K562 (cell line): Measurements from ENCODE around the gene COMMD1. TPM values are rescaled to one million over a fixed set of nuclear protein-coding genes. Genes with fewer than 3 reads are reported as not detected.

Experiments used
- ATAC-seq: fragments of 200-7000 bp; cut with Tn5 transposase; 3 replicates; pipeline ENCODE4 v1.9.1; 2020; ENCODE audit warnings: moderate library complexity
- BruUV-seq: library from RNA; stranded (reverse); fragments of 400-500 nt; replicated peaks from 2 replicates; lab custom pipeline; 2021; lab: Mats Ljungman, UMichigan
- CTCF ChIA-PET: fragments of 300-600 bp; formaldehyde crosslinking; extraction: SDS; loops from one replicate; lab custom pipeline; 2021; ENCODE audit warnings: low intra/inter-chr PET ratio; lab: Yijun Ruan, JAX
- POLR2A ChIA-PET: fragments of 300-600, 350-650 bp; sonication (Branson Sonifier 250); formaldehyde crosslinking; extraction: SDS; loops from one replicate; lab custom pipeline; 2021; ENCODE audit warnings: antibody characterized with exemption, inconsistent platforms; lab: Yijun Ruan, JAX
- DNase-seq, 4 experiments: peaks; one replicate each; pipeline versions ENCODE4 v3.0.0 to v3.0.0-alpha.2; 2011 to 2018; ENCODE audit warnings: low spot score in 3 of 4, mixed read lengths in 3 of 4; ENCODE audit errors: extremely low read depth in 1 of 4
- FAIRE-seq: peaks from 2 replicates; lab custom pipeline; 2011; peaks lifted over from hg19 to GRCh38; lab: Jason Lieb, UNC
- H2AFZ ChIP-seq: 2 replicates; pipeline ENCODE4 v1.6.0; 2011; ENCODE audit warnings: low read depth, low read length, control low read depth, inconsistent platforms
- H3K27ac ChIP-seq: fragments of 200-600 bp; 3 replicates; pipeline ENCODE4 v1.8.0; 2011; ENCODE audit warnings: low read depth, mild to moderate bottlenecking, control low read depth, inconsistent platforms, low read length, moderate library complexity, mixed read lengths; ENCODE audit errors: extremely low read depth
- H3K27me3 ChIP-seq, 2 experiments: fragments of 300-600 bp in 1 of 2; 2 replicates in 1 of 2; 3 replicates in 1 of 2; pipeline versions ENCODE4 v1.6.0 to v1.8.0; 2011; ENCODE audit warnings: inconsistent platforms in 2 of 2, low read length in 2 of 2, mild to moderate bottlenecking in 1 of 2, mixed read lengths in 1 of 2, moderate library complexity in 1 of 2; ENCODE audit not compliant: control insufficient read depth in 2 of 2, insufficient read depth in 2 of 2
- H3K36me3 ChIP-seq: fragments of 300-600 bp; 3 replicates; pipeline ENCODE4 v1.8.0; 2011; ENCODE audit warnings: mild to moderate bottlenecking, low read length, inconsistent platforms; ENCODE audit not compliant: control insufficient read depth, insufficient read depth
- H3K4me1 ChIP-seq, 2 experiments: fragments of 200-600 bp in 1 of 2; replicated peaks in 1 of 2; 2 replicates in 1 of 2; 3 replicates in 1 of 2; pipeline versions ENCODE4 v1.5.1 to v1.8.0; 2011; ENCODE audit warnings: inconsistent platforms in 2 of 2, low read length in 2 of 2, mild to moderate bottlenecking in 1 of 2, mixed read lengths in 1 of 2, moderate library complexity in 1 of 2; ENCODE audit not compliant: control insufficient read depth in 2 of 2, insufficient read depth in 2 of 2
- H3K4me2 ChIP-seq: 2 replicates; pipeline ENCODE4 v1.6.1; 2011; ENCODE audit warnings: low read length, control low read depth, inconsistent platforms, mixed read lengths; ENCODE audit not compliant: insufficient read depth
- H3K4me3 ChIP-seq: fragments of 200-600 bp; sonication (generic), shearing (Covaris generic); 2 replicates; pipeline ENCODE4 v1.5.1; 2016; ENCODE audit warnings: control low read depth, inconsistent platforms
- H3K79me2 ChIP-seq: fragments of 200-600 bp; 3 replicates; pipeline ENCODE4 v1.8.0; 2011; ENCODE audit warnings: low read length, inconsistent platforms; ENCODE audit not compliant: control insufficient read depth, insufficient read depth
- H3K9ac ChIP-seq, 2 experiments: 2 replicates each; pipeline versions ENCODE4 v1.6.0 to v1.6.1; 2011; ENCODE audit warnings: low read depth in 2 of 2, low read length in 2 of 2, control low read depth in 1 of 2, inconsistent platforms in 1 of 2, mild to moderate bottlenecking in 1 of 2, mixed read lengths in 1 of 2; ENCODE audit not compliant: insufficient read depth in 1 of 2
- H3K9me1 ChIP-seq: one replicate; pipeline ENCODE4 v1.6.0; 2011; ENCODE audit warnings: inconsistent platforms, mild to moderate bottlenecking, low read length, moderate library complexity; ENCODE audit not compliant: control insufficient read depth, insufficient read depth
- H3K9me3 ChIP-seq: replicated peaks from 2 replicates; pipeline ENCODE4 v1.5.1; 2011; ENCODE audit warnings: low read depth, low read length, inconsistent platforms; ENCODE audit not compliant: control insufficient read depth, insufficient read depth
- H4K20me1 ChIP-seq: replicated peaks from 2 replicates; pipeline ENCODE4 v1.6.1; 2011; ENCODE audit warnings: low read length, inconsistent platforms, mixed read lengths; ENCODE audit not compliant: control insufficient read depth, insufficient read depth
- BRF1 ChIP-seq: IDR thresholded peaks from 3 replicates; pipeline ENCODE4 v1.6.1; 2011; ENCODE audit warnings: borderline replicate concordance, mild to moderate bottlenecking; ENCODE audit not compliant: insufficient read length; ENCODE audit errors: extremely low read depth
- DLX4 ChIP-seq: fragments of 250-450 bp; sonication (Bioruptor Pico); IDR thresholded peaks from 2 replicates; pipeline ENCODE4 v1.6.1; 2021; ENCODE audit warnings: mild to moderate bottlenecking
- E2F6 ChIP-seq, 2 experiments: IDR thresholded peaks; 2 replicates each; pipeline ENCODE4 v1.6.1; 2011; ENCODE audit warnings: borderline replicate concordance in 1 of 2, control low read depth in 1 of 2, low read depth in 1 of 2, low read length in 1 of 2, mild to moderate bottlenecking in 1 of 2, mixed read lengths in 1 of 2, moderate library complexity in 1 of 2; ENCODE audit not compliant: insufficient read depth in 1 of 2, insufficient read length in 1 of 2, poor library complexity in 1 of 2, severe bottlenecking in 1 of 2; ENCODE audit errors: extremely low read depth in 1 of 2
- KLF16 ChIP-seq: IDR thresholded peaks from 2 replicates; pipeline ENCODE4 v1.6.1; 2016; ENCODE audit warnings: antibody characterized with exemption
- MCM7 ChIP-seq, 2 experiments: fragments of 450-650 bp; IDR thresholded peaks; 2 replicates each; pipeline ENCODE4 v1.6.1; 2016 to 2018
- MITF ChIP-seq: IDR thresholded peaks from 2 replicates; pipeline ENCODE4 v1.6.1; 2014; ENCODE audit warnings: antibody characterized with exemption
- NCOR1 ChIP-seq: fragments of 450-650 bp; IDR thresholded peaks from 2 replicates; pipeline ENCODE4 v1.6.1; 2016; ENCODE audit warnings: mild to moderate bottlenecking, moderate library complexity
- PTTG1 ChIP-seq: fragments of 450-650 bp; IDR thresholded peaks from 2 replicates; pipeline ENCODE4 v1.6.1; 2016; ENCODE audit warnings: low read depth, mild to moderate bottlenecking, missing genetic modification characterization, missing compliant biosample characterization
- SAP30 ChIP-seq: fragments of 200-600 bp; sonication (generic); IDR thresholded peaks from 2 replicates; pipeline ENCODE4 v1.6.1; 2012; ENCODE audit warnings: borderline replicate concordance, low read depth, mild to moderate bottlenecking, moderate library complexity, low read length, control low read depth, inconsistent platforms; ENCODE audit not compliant: insufficient read depth, poor library complexity, severe bottlenecking
- SMAD3 ChIP-seq: fragments of 450-650 bp; formaldehyde crosslinking; conservative IDR thresholded peaks from 2 replicates; pipeline ENCODE4 v1.4.0; 2020; ENCODE audit warnings: mild to moderate bottlenecking
- TARDBP ChIP-seq: fragments of 450-650 bp; IDR thresholded peaks from 2 replicates; pipeline ENCODE4 v1.6.1; 2016
- TCF15 ChIP-seq: fragments of 250-450 bp; sonication (Bioruptor Pico); IDR thresholded peaks from 2 replicates; pipeline ENCODE4 v1.8.0; 2022; ENCODE audit warnings: moderate library complexity, mild to moderate bottlenecking, inconsistent platforms
- TCF7 ChIP-seq: sonication (generic); IDR thresholded peaks from 2 replicates; pipeline ENCODE4 v1.6.1; 2016; ENCODE audit warnings: antibody characterized with exemption, borderline replicate concordance
- ZKSCAN3 ChIP-seq: fragments of 250-450 bp; sonication (Bioruptor Pico); IDR thresholded peaks from 2 replicates; pipeline ENCODE4 v1.4.0; 2020
- WGBS: fragments of 100-300 bp; shearing (Covaris generic); methylation state at CpG from one replicate; pipeline ENCODE4 v1.1.6; 2016; ENCODE audit warnings: low coverage, mixed read lengths; ENCODE audit not compliant: insufficient coverage; ENCODE audit errors: missing lambda C conversion rate; 5-methylcytosine and 5-hydroxymethylcytosine counted together
- in situ Hi-C: fragments of 300-500 bp; cut with MboI; formaldehyde crosslinking; loops from 4 replicates; pipeline ENCODE4 v1.15.0; 2018; ENCODE audit warnings: inconsistent platforms, mixed read lengths
- intact Hi-C: fragments of 100-400 bp; cut with micrococcal nuclease; formaldehyde crosslinking; loops from 2 replicates; pipeline ENCODE4 v1.14.2; 2022
- polyA plus RNA-seq, 8 experiments: library from polyadenylated mRNA; depleted of rRNA in 4 of 8; stranded (reverse) in 5 of 8; unstranded in 3 of 8; fragments of >200 nt; fragmentation: Nextera tagmentation in 2 of 8; fragmentation: Illumina TruSeq in 1 of 8; extraction: Ambion mirVana in 2 of 8; extraction: Trizol in 1 of 8; gene quantifications; 2 replicates each; pipeline versions ENCODE4 v1.2.1 to v1.2.3, GENCODE V29; 2011 to 2014; ENCODE audit warnings: inconsistent platforms in 1 of 8, missing spikeins in 1 of 8
- total RNA-seq, 7 experiments: library from RNA; depleted of rRNA in 6 of 7; stranded (reverse); fragments of >200 nt in 6 of 7; fragmentation: Illumina TruSeq in 2 of 7; extraction: Trizol in 2 of 7; gene quantifications; 2 replicates each; pipeline versions ENCODE4 v1.2.1 to v1.2.3, GENCODE V29; 2011 to 2021; ENCODE audit warnings: low replicate concordance in 1 of 7

COMMD1 gene
- total and polyA plus RNA-seq, 9 of the 15 experiments (the other 6 are each of a cell fraction or from before 2014, with no cell fraction given) = 14.4 to 77.0 (median 21.4) TPM

- Histone ChIP-seq H3K4me2 (no peak overlapping the region), H3K27ac (no peak overlapping the region), H3K27me3 (no peaks in the 10 kb centered on the region), H2AFZ (no peak overlapping the region), H3K9me3 (no peaks in the 10 kb centered on the region), H3K79me2 (no peaks in the 10 kb centered on the region), H3K4me3 (no peak overlapping the region), H3K9me1 (no peaks in the 10 kb centered on the region), H4K20me1 (no peaks in the 10 kb centered on the region), H3K4me1 (no peaks in the 10 kb centered on the region), H3K36me3 (no peaks in the 10 kb centered on the region), H3K9ac (no peak overlapping the region)
- DNase-seq = no peak
- no peak for ATAC-seq
- WGBS = 10% methylated on average over 1 of the region's 1 CpG
- CTCF ChIA-PET = no interaction called here
- POLR2A ChIA-PET = interaction anchor here (0.7 kb wide), 1 partner anchor 453 kb away, joined by 3 read pairs; no protein-coding TSS in a partner anchor
- no peak for FAIRE-seq
- TF ChIP-seq DLX4 (CRISPR knock-in tag) (no peak), PTTG1 (tag) (no peak), TCF15 (CRISPR knock-in tag) (no peak), BRF1 (no peak), TARDBP (no peak), TCF7 (no peak), E2F6 (IDR thresholded peaks at IDR 0.05; ENCODE audit: borderline replicate concordance in 1 of 2, extremely low read depth in 1 of 2, insufficient read depth in 1 of 2, insufficient read length in 1 of 2, low read depth in 1 of 2, low read length in 1 of 2, poor library complexity in 1 of 2, severe bottlenecking in 1 of 2) (no peak), KLF16 (no peak), NCOR1 (no peak), SMAD3 (no peak), ZKSCAN3 (CRISPR knock-in tag) (no peak), MCM7 (IDR thresholded peaks at IDR 0.05) (no peak), SAP30 (no peak), MITF (no peak)
- no TSS peak for BruUV-seq
- in situ Hi-C loops = no loop called here
- intact Hi-C loops = no loop called here
Measured at GRCh38 chr2:61949458-61949713, 43.9 kb downstream of the COMMD1 start.
